ENCODE results near the gene LINS1.
A peak's percentile ranks its signal among the peaks of the same experiment; 100 is the strongest.

LINS1 gene

GRCh38 chr15:100631831-100632230 is 29.8 kb upstream of the LINS1 start:
- peaks cover 29% of the 10 kb centered on the region for H3K79me2 ChIP-seq (ENCODE audit: insufficient read depth, low read length)
- peaks cover 6% of the 10 kb centered on the region; the same call in 1 of the 2 replicates for H3K36me3 ChIP-seq (ENCODE audit: low read length)
- no peak overlapping the region for H3K9ac ChIP-seq (ENCODE audit: low read length)
- H3K9me3 ChIP-seq (ENCODE audit: insufficient read depth, low read length) = no peaks in the 10 kb centered on the region
- no peak overlapping the region for H3K4me3 ChIP-seq (ENCODE audit: insufficient read depth, low read length, poor library complexity, severe bottlenecking)
- H2AFZ ChIP-seq (ENCODE audit: low read depth, low read length, severe bottlenecking) = no peak overlapping the region
- H4K20me1 ChIP-seq (ENCODE audit: low read depth, low read length) = no peaks in the 10 kb centered on the region
- no peaks in the 10 kb centered on the region for H3K27me3 ChIP-seq (ENCODE audit: low read length)
- no peak for TF ChIP-seq CTCF (IDR thresholded peaks at IDR 0.05; ENCODE audit: insufficient read depth, low read length, poor library complexity, severe bottlenecking)
- no peak for TF ChIP-seq EZH2phosphoT487 (conservative IDR thresholded peaks at IDR 0.05; ENCODE audit: low read length)
- no peak overlapping the region for H3K4me2 ChIP-seq (ENCODE audit: low read depth, low read length, poor library complexity, severe bottlenecking)
- no peaks in the 10 kb centered on the region for H3F3A ChIP-seq (ENCODE audit: insufficient read depth)
- H3K9me2 ChIP-seq (replicated peaks; ENCODE audit: insufficient read depth, low read length) = no peaks in the 10 kb centered on the region
- H3K27ac ChIP-seq (ENCODE audit: low read depth, low read length) = no peak overlapping the region

- Histone ChIP-seq H3F3A (ENCODE audit: insufficient read depth) (no peaks in the 10 kb centered on the region), H3K9ac (ENCODE audit: low read length) (no peak overlapping the region), H3K4me2 (ENCODE audit: low read depth, low read length, poor library complexity, severe bottlenecking) (no peak overlapping the region), H3K79me2 (ENCODE audit: insufficient read depth, low read length) (peaks cover 9% of the 10 kb centered on the region; the same call in 1 of the 2 replicates), H3K36me3 (ENCODE audit: low read length) (peaks cover 6% of the 10 kb centered on the region; the same call in 1 of the 2 replicates), H3K4me3 (ENCODE audit: insufficient read depth, low read length, poor library complexity, severe bottlenecking) (no peak overlapping the region), H3K9me3 (ENCODE audit: insufficient read depth, low read length) (no peaks in the 10 kb centered on the region), H3K9me2 (replicated peaks; ENCODE audit: insufficient read depth, low read length) (no peaks in the 10 kb centered on the region), H3K27me3 (ENCODE audit: low read length) (no peaks in the 10 kb centered on the region), H3K27ac (ENCODE audit: low read depth, low read length) (no peak overlapping the region), H4K20me1 (ENCODE audit: low read depth, low read length) (no peaks in the 10 kb centered on the region), H2AFZ (ENCODE audit: low read depth, low read length, severe bottlenecking) (no peak overlapping the region)
- TF ChIP-seq EZH2phosphoT487 (conservative IDR thresholded peaks at IDR 0.05; ENCODE audit: low read length) (no peak), CTCF (IDR thresholded peaks at IDR 0.05; ENCODE audit: insufficient read depth, low read length, poor library complexity, severe bottlenecking) (no peak)
Observed at GRCh38 chr15:100628746-100629145, 26.8 kb upstream of the LINS1 start.

GRCh38 chr15:100627789-100628395 is 25.9 kb upstream of the LINS1 start:
- Histone ChIP-seq H2AFZ (ENCODE audit: low read depth, low read length, severe bottlenecking) (no peak overlapping the region), H3K9me2 (replicated peaks; ENCODE audit: insufficient read depth, low read length) (no peaks in the 10 kb centered on the region), H3K36me3 (ENCODE audit: low read length) (peaks cover 6% of the 10 kb centered on the region; the same call in 1 of the 2 replicates), H3K27me3 (ENCODE audit: low read length) (no peaks in the 10 kb centered on the region), H3F3A (ENCODE audit: insufficient read depth) (no peaks in the 10 kb centered on the region), H3K4me2 (ENCODE audit: low read depth, low read length, poor library complexity, severe bottlenecking) (no peak overlapping the region), H3K79me2 (ENCODE audit: insufficient read depth, low read length) (peaks cover 9% of the 10 kb centered on the region; the same call in 1 of the 2 replicates), H3K4me3 (ENCODE audit: insufficient read depth, low read length, poor library complexity, severe bottlenecking) (no peak overlapping the region), H3K9ac (ENCODE audit: low read length) (no peak overlapping the region), H4K20me1 (ENCODE audit: low read depth, low read length) (no peaks in the 10 kb centered on the region), H3K27ac (ENCODE audit: low read depth, low read length) (no peak overlapping the region), H3K9me3 (ENCODE audit: insufficient read depth, low read length) (no peaks in the 10 kb centered on the region)
- TF ChIP-seq CTCF (IDR thresholded peaks at IDR 0.05; ENCODE audit: insufficient read depth, low read length, poor library complexity, severe bottlenecking) (peak; percentile 36), EZH2phosphoT487 (conservative IDR thresholded peaks at IDR 0.05; ENCODE audit: low read length) (no peak)

Measured in SU-DHL-6 (cell line).